SHP77 treated with DMSO at 0.1 percent for 48 hours (cell line): ENCODE measurements around the gene COQ8A.
"Not testable (repeated sequence)": the region's sequence is repeated elsewhere in the genome, so short reads cannot be mapped to it uniquely, and the experiment has no call there.

Experiments
- DNase-seq: peaks from one replicate; lab custom pipeline; 2025; lab: John Stamatoyannopoulos, UW

The COQ8A gene

GRCh38 chr1:226952118-226952441, 12.0 kb downstream of the COQ8A start:
- no peak for DNase-seq

- no peak for DNase-seq
These were observed 13.2 kb downstream of the COQ8A start for GRCh38 chr1:226953175-226953800.

GRCh38 chr1:226954337-226954736, 14.2 kb downstream of the COQ8A start:
- DNase-seq, result no peak

- no peak for DNase-seq
These were observed 14.7 kb downstream of the COQ8A start for GRCh38 chr1:226954777-226955176.

GRCh38 chr1:226955857-226956256, 15.8 kb downstream of the COQ8A start:
- not testable (repeated sequence) for DNase-seq

GRCh38 chr1:226956942-226957713, 17.0 kb downstream of the COQ8A start:
- no peak for DNase-seq

GRCh38 chr1:226957714-226958113, 17.6 kb downstream of the COQ8A start:
- no peak for DNase-seq

GRCh38 chr1:226958300-226958699, 18.2 kb downstream of the COQ8A start:
- no peak for DNase-seq

GRCh38 chr1:226960256-226960655, 20.2 kb downstream of the COQ8A start:
- no peak for DNase-seq

GRCh38 chr1:226960944-226961765, 21.1 kb downstream of the COQ8A start:
- DNase-seq, result no peak

GRCh38 chr1:226962421-226963391, 22.6 kb downstream of the COQ8A start:
- no peak for DNase-seq

GRCh38 chr1:226964068-226964425, 24.0 kb downstream of the COQ8A start:
- DNase-seq, result no peak

GRCh38 chr1:226964611-226965486, 24.8 kb downstream of the COQ8A start:
- DNase-seq, result no peak

- no peak for DNase-seq
These were observed 25.7 kb downstream of the COQ8A start for GRCh38 chr1:226965581-226966440.

GRCh38 chr1:226966683-226967082, 26.6 kb downstream of the COQ8A start:
- DNase-seq, result no peak

GRCh38 chr1:226967665-226968064, 27.6 kb downstream of the COQ8A start:
- DNase-seq, result no peak

GRCh38 chr1:226971765-226972164, 31.7 kb downstream of the COQ8A start:
- no peak for DNase-seq

GRCh38 chr1:226972931-226973330, 32.8 kb downstream of the COQ8A start:
- no peak for DNase-seq

GRCh38 chr1:226973371-226973897, 33.3 kb downstream of the COQ8A start:
- no peak for DNase-seq
